Fibroblast of the aortic adventitia (primary cell): ENCODE results near the gene TMEM101. TPM values are rescaled to one million over a fixed set of nuclear protein-coding genes. Genes with fewer than 3 reads are reported as not detected.

Source experiments
- DNase-seq: peaks from one replicate; pipeline ENCODE4 v3.0.0-alpha.2; 2010; ENCODE audit warnings: low read depth
- H3K4me3 ChIP-seq: 2 replicates; pipeline ENCODE4 v1.5.1; 2011; ENCODE audit warnings: low read depth, mild to moderate bottlenecking, control low read depth, low read length, moderate library complexity
- total RNA-seq: library from RNA; depleted of rRNA; stranded (reverse); fragments of >200 nt; gene quantifications from 2 replicates; pipeline ENCODE4 v1.2.3, GENCODE V29; 2012; ENCODE audit warnings: low replicate concordance
- TF ChIP-seq, protein P1 (sequence below): IDR thresholded peaks from 2 replicates; pipeline ENCODE4 v1.5.1; 2011; ENCODE audit warnings: mild to moderate bottlenecking, low read length, control low read depth, inconsistent platforms; ENCODE audit not compliant: insufficient read depth

The TMEM101 gene
- total RNA-seq, 1 donor = 28.5 TPM

- DNase-seq = peak; percentile 37
- H3K4me3 ChIP-seq = no peak overlapping the region
- TF ChIP-seq, protein P1, sequence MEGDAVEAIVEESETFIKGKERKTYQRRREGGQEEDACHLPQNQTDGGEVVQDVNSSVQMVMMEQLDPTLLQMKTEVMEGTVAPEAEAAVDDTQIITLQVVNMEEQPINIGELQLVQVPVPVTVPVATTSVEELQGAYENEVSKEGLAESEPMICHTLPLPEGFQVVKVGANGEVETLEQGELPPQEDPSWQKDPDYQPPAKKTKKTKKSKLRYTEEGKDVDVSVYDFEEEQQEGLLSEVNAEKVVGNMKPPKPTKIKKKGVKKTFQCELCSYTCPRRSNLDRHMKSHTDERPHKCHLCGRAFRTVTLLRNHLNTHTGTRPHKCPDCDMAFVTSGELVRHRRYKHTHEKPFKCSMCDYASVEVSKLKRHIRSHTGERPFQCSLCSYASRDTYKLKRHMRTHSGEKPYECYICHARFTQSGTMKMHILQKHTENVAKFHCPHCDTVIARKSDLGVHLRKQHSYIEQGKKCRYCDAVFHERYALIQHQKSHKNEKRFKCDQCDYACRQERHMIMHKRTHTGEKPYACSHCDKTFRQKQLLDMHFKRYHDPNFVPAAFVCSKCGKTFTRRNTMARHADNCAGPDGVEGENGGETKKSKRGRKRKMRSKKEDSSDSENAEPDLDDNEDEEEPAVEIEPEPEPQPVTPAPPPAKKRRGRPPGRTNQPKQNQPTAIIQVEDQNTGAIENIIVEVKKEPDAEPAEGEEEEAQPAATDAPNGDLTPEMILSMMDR = no peak
These were observed 3.7 kb downstream of the TMEM101 start for GRCh38 chr17:44010966-44011647.

GRCh38 chr17:44008205-44008909 is 6.4 kb downstream of the TMEM101 start:
- H3K4me3 ChIP-seq = no peak overlapping the region
- no peak for DNase-seq
- TF ChIP-seq, protein P1 = no peak

- TF ChIP-seq, protein P1 = no peak
- no peak for DNase-seq
- peak overlapping the region; percentile 69 for H3K4me3 ChIP-seq
These were observed 7.2 kb downstream of the TMEM101 start for GRCh38 chr17:44007346-44008204.

DNA sequence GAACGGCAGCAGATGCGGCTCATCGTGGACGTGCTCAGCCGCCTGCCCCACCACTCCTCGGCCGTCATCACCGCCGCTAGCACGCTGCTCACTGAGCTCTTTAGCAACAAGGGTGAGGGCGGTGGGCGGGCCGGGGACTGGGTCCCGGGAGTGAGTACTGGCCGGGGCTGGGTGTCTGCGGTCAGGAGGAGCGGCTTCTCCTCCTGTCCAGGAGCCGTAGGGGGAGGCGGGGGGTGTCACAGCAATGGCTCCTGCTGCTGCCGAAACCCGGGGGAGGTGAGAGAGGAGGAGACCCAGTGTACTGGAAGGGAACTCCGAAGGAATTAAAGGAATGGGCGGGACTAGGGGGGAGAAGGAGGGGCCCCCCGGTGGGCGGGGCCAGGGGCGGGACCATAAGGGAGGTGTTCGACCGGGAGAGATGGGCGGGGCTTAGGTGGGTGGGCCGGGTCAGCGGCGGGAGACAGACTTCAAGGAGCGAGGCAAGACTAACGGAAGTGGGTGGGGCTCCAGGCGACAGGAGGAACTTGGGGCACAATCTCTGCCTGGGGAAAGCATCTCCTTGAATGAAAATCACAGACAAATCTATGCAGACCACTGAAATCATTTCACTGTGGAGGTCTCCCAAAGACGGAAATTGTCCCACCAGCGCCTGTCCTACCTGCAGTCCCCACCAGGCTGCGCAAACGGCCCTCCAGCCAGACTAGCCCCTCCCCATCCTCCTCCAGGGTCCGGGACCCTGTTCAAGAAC is 8.0 kb downstream of the TMEM101 start:
- TF ChIP-seq, protein P1 = peak; percentile 72
- DNase-seq = peak; percentile 93
- H3K4me3 ChIP-seq = peak overlapping the region; percentile 69

DNA sequence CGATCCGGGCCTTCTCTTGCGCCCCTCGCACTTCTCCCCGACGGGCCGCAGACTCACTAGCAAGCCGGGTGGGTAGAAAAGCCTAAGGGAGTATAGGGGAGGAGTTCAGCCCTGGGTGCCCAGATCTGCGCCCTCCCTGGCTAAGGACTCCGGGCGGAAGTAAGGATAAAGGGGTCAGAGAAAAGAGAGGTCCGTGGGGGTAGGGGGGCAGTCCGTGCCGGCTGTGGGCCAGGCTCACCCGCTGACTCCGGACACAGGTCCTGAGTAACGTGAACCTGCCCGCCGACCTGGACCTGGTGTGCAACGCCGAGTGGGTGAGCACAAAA is 8.5 kb downstream of the TMEM101 start:
- H3K4me3 ChIP-seq = peak overlapping the region; percentile 53
- no peak for DNase-seq
- TF ChIP-seq, protein P1 = no peak
